ENCODE results near the gene PDE8A. TPM values are rescaled to one million over a fixed set of nuclear protein-coding genes. Genes with fewer than 3 reads are reported as not detected.
A peak's percentile ranks its signal among the peaks of the same experiment; 100 is the strongest.

Gene PDE8A
- total and polyA plus RNA-seq, 9 donors = 14.1 to 32.7 (median 24.0) TPM

- no peak overlapping the region for H3K27ac ChIP-seq (ENCODE audit: low read length)
- no peak for DNase-seq
- 14% methylated on average over 1 of the region's 1 CpG for WGBS (ENCODE audit: insufficient coverage)
- no peaks in the 10 kb centered on the region for H3K4me1 ChIP-seq (ENCODE audit: control insufficient read depth, insufficient read depth, low read length)
- H3K36me3 ChIP-seq (ENCODE audit: control insufficient read depth, insufficient read depth, low read length) = no peaks in the 10 kb centered on the region
- H3K4me3 ChIP-seq (ENCODE audit: low read length) = no peak overlapping the region
- no peaks in the 10 kb centered on the region for H3K9me3 ChIP-seq (replicated peaks; ENCODE audit: control insufficient read depth, low read depth, low read length)
- no peaks in the 10 kb centered on the region for H3K27me3 ChIP-seq (ENCODE audit: control insufficient read depth, insufficient read depth, low read length)
Measured at GRCh38 chr15:85044894-85045293, 63.2 kb downstream of the PDE8A start.

- no peak for DNase-seq
- Histone ChIP-seq H3K4me3 (ENCODE audit: low read length) (no peak overlapping the region), H3K27ac (ENCODE audit: low read length) (no peak overlapping the region), H3K9me3 (replicated peaks; ENCODE audit: control insufficient read depth, low read depth, low read length) (no peaks in the 10 kb centered on the region), H3K36me3 (ENCODE audit: control insufficient read depth, insufficient read depth, low read length) (no peaks in the 10 kb centered on the region), H3K4me1 (ENCODE audit: control insufficient read depth, insufficient read depth, low read length) (no peaks in the 10 kb centered on the region), H3K27me3 (ENCODE audit: control insufficient read depth, insufficient read depth, low read length) (no peaks in the 10 kb centered on the region)
- no CpG with 5 or more reads among the region's 1 CpG for WGBS (ENCODE audit: insufficient coverage)
Measured at GRCh38 chr15:85045615-85046014, 64.0 kb downstream of the PDE8A start.

DNA sequence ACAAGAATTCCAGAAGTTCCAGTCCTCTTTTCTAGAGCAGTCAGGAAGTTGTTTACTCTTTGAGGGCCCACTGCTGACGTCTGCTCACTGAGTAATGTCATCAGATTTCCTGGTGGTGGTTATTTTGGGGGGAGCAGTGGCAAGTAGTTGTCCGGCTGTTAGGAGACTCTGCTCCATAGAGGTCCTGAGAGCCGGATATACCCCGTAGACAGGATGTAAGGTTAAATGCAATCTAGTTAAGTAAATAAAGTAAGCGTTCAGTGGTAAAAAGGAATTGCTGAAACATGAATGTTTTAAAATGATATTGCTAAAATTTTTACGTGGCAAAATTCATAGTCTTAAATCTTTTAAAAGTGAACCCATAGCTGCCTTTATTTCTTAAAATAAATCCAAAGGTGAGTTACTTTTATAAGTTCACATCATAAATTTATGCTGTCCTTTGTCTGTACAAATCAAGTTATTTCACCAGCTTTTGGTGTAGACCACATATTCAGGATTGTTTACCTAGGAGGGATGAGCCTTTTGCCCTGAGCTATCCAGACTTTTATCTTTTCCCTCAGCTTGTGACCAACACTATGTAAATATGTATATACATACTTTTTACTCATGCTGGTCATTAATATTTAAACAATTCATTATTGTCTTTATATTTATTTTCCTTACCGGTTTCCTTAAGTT, 65.8 kb downstream of the PDE8A start:
- peak; percentile 82 for DNase-seq
- H3K4me3 ChIP-seq (ENCODE audit: low read length) = no peak overlapping the region
- WGBS (ENCODE audit: insufficient coverage) = 23% methylated on average over 4 of the region's 7 CpGs
- no peaks in the 10 kb centered on the region for H3K27me3 ChIP-seq (ENCODE audit: control insufficient read depth, insufficient read depth, low read length)
- no peaks in the 10 kb centered on the region for H3K4me1 ChIP-seq (ENCODE audit: control insufficient read depth, insufficient read depth, low read length)
- H3K9me3 ChIP-seq (replicated peaks; ENCODE audit: control insufficient read depth, low read depth, low read length) = no peaks in the 10 kb centered on the region
- H3K36me3 ChIP-seq (ENCODE audit: control insufficient read depth, insufficient read depth, low read length) = no peaks in the 10 kb centered on the region
- H3K27ac ChIP-seq (ENCODE audit: low read length) = peak overlapping the region; percentile 68

GRCh38 chr15:85048430-85048829, 66.8 kb downstream of the PDE8A start:
- Histone ChIP-seq H3K36me3 (ENCODE audit: control insufficient read depth, insufficient read depth, low read length) (no peaks in the 10 kb centered on the region), H3K27ac (ENCODE audit: low read length) (peak overlapping the region; percentile 4), H3K27me3 (ENCODE audit: control insufficient read depth, insufficient read depth, low read length) (no peaks in the 10 kb centered on the region), H3K4me1 (ENCODE audit: control insufficient read depth, insufficient read depth, low read length) (no peaks in the 10 kb centered on the region), H3K9me3 (replicated peaks; ENCODE audit: control insufficient read depth, low read depth, low read length) (no peaks in the 10 kb centered on the region), H3K4me3 (ENCODE audit: low read length) (no peak overlapping the region)
- WGBS (ENCODE audit: insufficient coverage) = 72% methylated on average over 4 of the region's 6 CpGs
- DNase-seq = no peak

GRCh38 chr15:85049805-85050204, 68.1 kb downstream of the PDE8A start:
- DNase-seq = no peak
- Histone ChIP-seq H3K36me3 (ENCODE audit: control insufficient read depth, insufficient read depth, low read length) (no peaks in the 10 kb centered on the region), H3K4me1 (ENCODE audit: control insufficient read depth, insufficient read depth, low read length) (no peaks in the 10 kb centered on the region), H3K27ac (ENCODE audit: low read length) (no peak overlapping the region), H3K4me3 (ENCODE audit: low read length) (no peak overlapping the region), H3K9me3 (replicated peaks; ENCODE audit: control insufficient read depth, low read depth, low read length) (peaks cover 2% of the 10 kb centered on the region), H3K27me3 (ENCODE audit: control insufficient read depth, insufficient read depth, low read length) (no peaks in the 10 kb centered on the region)

DNA sequence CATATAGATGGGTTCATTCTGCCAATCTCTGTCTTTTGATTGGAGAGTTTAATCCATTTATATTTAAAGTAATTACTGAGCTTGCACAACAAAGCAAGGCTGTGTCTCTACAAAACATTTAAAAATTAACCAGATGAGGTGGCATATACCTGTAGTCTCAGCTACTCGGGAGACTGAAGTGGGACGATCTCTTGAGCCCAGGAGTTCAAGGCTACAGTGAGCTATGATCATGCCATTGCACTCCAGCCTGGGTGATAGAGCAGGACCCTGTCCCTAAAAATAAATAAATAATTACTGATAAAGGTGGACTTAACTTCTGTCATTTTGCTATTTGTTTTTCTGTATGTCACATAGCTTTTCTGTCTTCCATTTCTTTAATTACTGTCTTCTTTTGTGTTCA, 78.1 kb downstream of the PDE8A start:
- Histone ChIP-seq H3K36me3 (ENCODE audit: control insufficient read depth, insufficient read depth, low read length) (no peaks in the 10 kb centered on the region), H3K27me3 (ENCODE audit: control insufficient read depth, insufficient read depth, low read length) (no peaks in the 10 kb centered on the region), H3K4me1 (ENCODE audit: control insufficient read depth, insufficient read depth, low read length) (peaks cover 4% of the 10 kb centered on the region), H3K4me3 (ENCODE audit: low read length) (no peak overlapping the region), H3K9me3 (replicated peaks; ENCODE audit: control insufficient read depth, low read depth, low read length) (peaks cover 22% of the 10 kb centered on the region), H3K27ac (ENCODE audit: low read length) (no peak overlapping the region)
- no peak for DNase-seq
- WGBS (ENCODE audit: insufficient coverage) = no CpG with 5 or more reads among the region's 2 CpGs

GRCh38 chr15:85062560-85062959, 80.9 kb downstream of the PDE8A start:
- Histone ChIP-seq H3K4me1 (ENCODE audit: control insufficient read depth, insufficient read depth, low read length) (peaks cover 4% of the 10 kb centered on the region), H3K4me3 (ENCODE audit: low read length) (no peak overlapping the region), H3K27me3 (ENCODE audit: control insufficient read depth, insufficient read depth, low read length) (no peaks in the 10 kb centered on the region), H3K36me3 (ENCODE audit: control insufficient read depth, insufficient read depth, low read length) (peaks cover 3% of the 10 kb centered on the region), H3K9me3 (replicated peaks; ENCODE audit: control insufficient read depth, low read depth, low read length) (peaks cover 16% of the 10 kb centered on the region), H3K27ac (ENCODE audit: low read length) (no peak overlapping the region)
- no CpG with 5 or more reads among the region's 2 CpGs for WGBS (ENCODE audit: insufficient coverage)
- no peak for DNase-seq

GRCh38 chr15:85063088-85063487, 81.4 kb downstream of the PDE8A start:
- DNase-seq = no peak
- H3K36me3 ChIP-seq (ENCODE audit: control insufficient read depth, insufficient read depth, low read length) = peaks cover 6% of the 10 kb centered on the region
- peaks cover 4% of the 10 kb centered on the region for H3K4me1 ChIP-seq (ENCODE audit: control insufficient read depth, insufficient read depth, low read length)
- WGBS (ENCODE audit: insufficient coverage) = 100% methylated on average over 1 of the region's 2 CpGs
- H3K9me3 ChIP-seq (replicated peaks; ENCODE audit: control insufficient read depth, low read depth, low read length) = peaks cover 14% of the 10 kb centered on the region
- no peak overlapping the region for H3K27ac ChIP-seq (ENCODE audit: low read length)
- no peak overlapping the region for H3K4me3 ChIP-seq (ENCODE audit: low read length)
- H3K27me3 ChIP-seq (ENCODE audit: control insufficient read depth, insufficient read depth, low read length) = no peaks in the 10 kb centered on the region

GRCh38 chr15:85063522-85064079, 81.9 kb downstream of the PDE8A start:
- Histone ChIP-seq H3K27ac (ENCODE audit: low read length) (no peak overlapping the region), H3K36me3 (ENCODE audit: control insufficient read depth, insufficient read depth, low read length) (peaks cover 11% of the 10 kb centered on the region), H3K4me3 (ENCODE audit: low read length) (no peak overlapping the region), H3K9me3 (replicated peaks; ENCODE audit: control insufficient read depth, low read depth, low read length) (peaks cover 11% of the 10 kb centered on the region), H3K27me3 (ENCODE audit: control insufficient read depth, insufficient read depth, low read length) (no peaks in the 10 kb centered on the region), H3K4me1 (ENCODE audit: control insufficient read depth, insufficient read depth, low read length) (peaks cover 4% of the 10 kb centered on the region)
- no CpG with 5 or more reads among the region's 1 CpG for WGBS (ENCODE audit: insufficient coverage)
- DNase-seq = no peak

DNA sequence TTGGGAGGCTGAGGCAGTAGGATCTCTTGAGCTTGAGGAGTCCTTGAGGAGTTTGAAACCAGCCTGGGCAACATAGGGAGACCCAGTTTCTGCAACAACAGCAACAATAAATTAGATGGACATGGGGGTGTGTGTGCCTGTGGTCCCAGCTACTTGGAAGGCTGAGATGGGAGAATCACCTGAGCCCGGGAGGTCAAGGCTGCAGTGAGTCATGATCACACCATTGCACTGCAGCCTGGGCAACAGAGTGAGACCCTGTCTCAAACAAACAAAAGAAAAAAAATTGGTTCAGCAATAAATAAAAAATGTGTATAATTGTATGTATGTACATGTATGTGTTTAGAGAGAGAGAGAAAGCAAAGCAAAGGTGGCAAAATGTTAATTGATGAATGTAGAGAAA, 83.1 kb downstream of the PDE8A start:
- H3K27ac ChIP-seq (ENCODE audit: low read length) = no peak overlapping the region
- H3K9me3 ChIP-seq (replicated peaks; ENCODE audit: control insufficient read depth, low read depth, low read length) = peaks cover 11% of the 10 kb centered on the region
- no peaks in the 10 kb centered on the region for H3K27me3 ChIP-seq (ENCODE audit: control insufficient read depth, insufficient read depth, low read length)
- H3K36me3 ChIP-seq (ENCODE audit: control insufficient read depth, insufficient read depth, low read length) = peaks cover 15% of the 10 kb centered on the region
- no peak for DNase-seq
- H3K4me1 ChIP-seq (ENCODE audit: control insufficient read depth, insufficient read depth, low read length) = peaks cover 4% of the 10 kb centered on the region
- H3K4me3 ChIP-seq (ENCODE audit: low read length) = no peak overlapping the region
- no CpG with 5 or more reads among the region's 1 CpG for WGBS (ENCODE audit: insufficient coverage)

DNA sequence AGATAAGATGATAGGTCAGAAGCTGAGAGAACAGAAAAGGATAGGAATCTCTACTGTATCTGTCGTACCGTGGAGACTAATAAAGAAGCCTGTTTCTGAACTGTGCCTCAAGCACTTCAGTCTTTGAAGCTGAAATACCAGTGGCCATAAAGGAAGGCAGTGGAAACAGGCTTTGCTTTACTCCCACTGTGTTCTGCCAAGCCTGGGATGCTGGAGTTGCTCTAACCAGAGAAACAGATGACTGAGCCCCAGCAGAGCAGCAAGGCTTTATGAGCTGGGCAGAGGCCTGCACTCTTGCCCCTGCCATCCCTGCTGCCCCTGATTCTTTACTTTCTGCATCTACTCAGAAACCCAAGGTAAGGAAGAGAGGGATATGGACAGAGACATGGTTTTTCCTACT, 89.4 kb downstream of the PDE8A start:
- Histone ChIP-seq H3K27me3 (ENCODE audit: control insufficient read depth, insufficient read depth, low read length) (no peaks in the 10 kb centered on the region), H3K36me3 (ENCODE audit: control insufficient read depth, insufficient read depth, low read length) (peaks cover 29% of the 10 kb centered on the region), H3K4me3 (ENCODE audit: low read length) (no peak overlapping the region), H3K4me1 (ENCODE audit: control insufficient read depth, insufficient read depth, low read length) (no peaks in the 10 kb centered on the region), H3K9me3 (replicated peaks; ENCODE audit: control insufficient read depth, low read depth, low read length) (no peaks in the 10 kb centered on the region), H3K27ac (ENCODE audit: low read length) (no peak overlapping the region)
- no peak for DNase-seq
- whole genome bisulfite sequencing (ENCODE audit: insufficient coverage) = 44% methylated on average over 2 of the region's 2 CpGs
